Stimulated activated CD4-positive, alpha-beta T cell treated with anti-CD3 and anti-CD28 coated beads, Interleukin-15, amount 100 ng/mL, for 24 hours (primary cell): ENCODE results near the gene PIGU.

Experiments
- DNase-seq: peaks from one replicate; pipeline ENCODE4 v3.0.0-alpha.2; 2020

The PIGU gene

DNA sequence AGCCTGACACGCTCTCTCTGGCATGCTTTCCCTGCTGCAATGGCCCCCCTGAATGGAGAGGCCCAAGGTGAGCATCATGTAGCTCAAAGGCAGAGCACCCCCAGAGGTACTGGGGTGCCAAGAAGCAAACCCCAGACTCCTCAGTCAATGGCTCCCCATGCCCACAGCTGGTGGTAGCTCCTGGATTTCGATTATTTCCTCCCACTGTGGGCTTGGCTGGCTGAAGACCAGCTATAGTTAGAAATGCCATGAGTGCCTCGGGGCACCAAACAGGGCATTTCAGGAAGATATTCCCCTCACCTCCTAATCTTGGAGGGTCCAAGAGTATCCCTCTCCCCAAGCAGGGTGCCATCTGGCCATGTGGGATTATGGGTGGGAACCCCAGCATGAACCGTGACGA is 101.6 kb downstream of the PIGU start:
- DNase-seq: no peak

DNA sequence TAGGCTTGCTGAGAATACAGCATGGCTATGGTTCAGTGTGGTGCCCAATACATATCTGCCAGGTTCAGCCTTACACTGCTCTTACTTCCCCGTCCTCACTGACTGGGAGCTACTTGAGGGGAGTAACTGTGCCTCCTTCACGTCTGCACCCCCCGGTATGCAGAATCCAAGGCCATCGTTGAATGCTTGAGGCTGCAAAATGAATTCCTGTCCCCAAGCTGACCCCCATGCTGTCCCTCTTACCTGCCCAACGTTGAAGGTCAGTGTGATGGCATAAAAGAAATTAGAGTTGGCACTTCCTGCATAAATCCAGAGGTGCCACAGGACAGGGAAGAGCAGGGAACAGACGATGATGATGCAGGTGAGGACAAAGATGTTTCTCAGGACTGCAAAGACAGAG is 102.0 kb downstream of the PIGU start:
- no peak for DNase-seq

DNA sequence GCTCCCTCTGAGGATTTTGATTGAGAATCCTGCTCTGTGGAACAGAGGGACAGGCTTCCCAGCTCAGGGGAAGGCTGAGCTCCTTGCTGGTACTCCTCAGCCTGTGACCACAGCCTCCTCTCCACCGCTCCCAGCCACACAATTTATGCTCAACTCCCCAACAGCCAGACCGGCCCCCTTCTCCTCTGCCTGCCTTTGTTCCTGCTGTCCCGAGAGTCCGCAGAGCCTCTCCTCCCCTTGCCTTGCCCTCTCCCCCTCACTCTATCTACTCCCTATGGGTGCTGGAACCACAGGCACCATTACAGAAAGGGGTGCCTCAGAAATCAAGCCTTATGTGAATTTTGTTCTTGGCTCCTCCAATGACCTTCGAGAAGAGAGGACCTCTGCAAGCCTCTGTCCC is 102.5 kb downstream of the PIGU start:
- no peak for DNase-seq

DNA sequence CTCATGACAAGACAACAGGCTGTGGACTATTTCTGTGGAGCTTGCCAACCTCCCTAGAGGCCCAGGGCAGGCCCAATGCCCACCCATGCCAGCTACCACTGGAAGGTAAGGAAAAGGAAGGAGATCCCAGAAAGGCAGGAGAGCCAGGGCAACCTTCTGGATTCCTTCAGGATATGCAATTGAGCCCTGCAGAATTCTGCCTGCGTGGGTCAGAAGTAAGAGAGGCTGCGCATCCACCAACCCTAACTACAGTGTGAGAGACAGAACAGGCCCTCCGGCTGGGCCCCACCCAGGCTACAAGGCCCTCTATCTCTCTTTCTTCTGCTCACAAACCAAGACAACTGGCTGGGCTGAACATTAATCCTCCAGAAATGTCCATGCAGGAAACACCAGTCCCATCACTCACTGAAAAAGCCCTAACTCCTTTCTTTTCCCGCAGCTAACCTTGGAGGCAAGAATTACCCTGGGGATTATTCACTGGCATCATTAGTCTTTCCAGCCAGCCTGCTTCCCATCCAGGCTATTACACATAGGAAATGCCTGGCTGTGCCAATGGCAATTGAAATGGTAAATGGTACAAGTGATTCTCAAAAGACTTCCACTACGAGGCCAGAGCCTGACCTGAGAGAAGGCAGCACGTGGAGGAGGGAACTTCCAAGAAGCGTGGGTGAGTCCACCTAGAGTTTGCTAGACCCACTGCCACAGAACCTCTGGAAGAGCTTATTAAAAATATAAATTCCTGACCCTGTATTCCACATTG is 103.2 kb downstream of the PIGU start:
- no peak for DNase-seq

DNA sequence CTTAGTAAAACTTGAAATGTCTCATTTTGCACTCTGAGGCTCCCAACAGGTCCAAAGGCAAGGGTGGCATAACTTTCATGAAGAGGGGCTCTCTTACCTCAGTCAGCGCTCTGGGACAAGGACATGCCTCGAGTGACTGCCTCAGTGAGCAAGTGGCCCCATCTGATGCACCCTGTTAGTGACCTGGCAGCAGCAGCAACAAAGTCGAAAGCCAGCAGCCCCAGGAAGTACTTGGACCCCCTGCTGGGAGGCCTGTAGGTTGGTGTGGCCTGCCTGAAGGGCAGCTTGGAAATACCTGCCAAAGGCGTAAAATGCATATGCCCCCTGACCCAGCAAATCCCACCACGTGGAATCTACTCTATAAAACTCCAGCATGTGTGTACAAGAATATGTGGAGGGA is 105.1 kb downstream of the PIGU start:
- no peak for DNase-seq

DNA sequence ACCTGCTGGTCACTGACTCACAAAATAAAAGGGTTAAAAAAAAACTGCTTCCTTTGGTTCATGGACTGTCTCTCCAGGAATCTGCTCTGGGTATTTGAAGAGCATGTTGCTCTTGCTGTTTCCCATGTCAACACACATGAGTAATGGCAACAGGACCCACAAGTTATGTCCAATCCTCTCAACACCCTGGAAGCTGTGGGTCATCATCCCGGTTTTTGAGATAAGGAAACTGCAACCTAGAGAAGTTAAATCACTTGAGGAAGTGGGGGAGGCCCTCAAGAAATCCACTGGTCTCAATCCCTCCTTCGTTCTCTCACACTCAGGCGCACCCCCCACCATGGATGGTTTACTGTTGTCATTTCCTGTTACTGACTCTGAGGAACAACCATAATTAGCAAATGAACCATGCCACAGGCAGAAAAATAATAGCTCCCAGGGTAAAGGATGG is 106.0 kb downstream of the PIGU start:
- DNase-seq: peak; percentile 13

DNA sequence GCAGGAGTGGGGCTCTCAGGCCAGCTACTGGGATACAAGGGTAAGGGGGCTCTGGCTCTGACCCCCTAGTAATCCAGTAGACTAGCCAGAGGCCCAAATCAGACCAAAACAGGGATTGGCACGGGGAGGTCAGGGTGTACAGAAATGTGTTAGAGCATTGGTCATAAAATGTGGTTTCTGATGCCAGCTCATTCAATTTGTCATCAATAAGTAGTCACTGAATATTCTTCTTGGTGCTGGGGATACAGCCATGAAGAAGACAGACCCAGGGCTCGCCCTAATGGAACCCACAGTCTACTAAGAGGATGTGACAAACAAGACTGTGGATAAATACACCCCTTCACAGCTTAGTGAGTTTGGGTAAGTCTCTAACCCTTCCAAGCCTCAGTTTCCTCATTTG is 107.3 kb downstream of the PIGU start:
- no peak for DNase-seq

DNA sequence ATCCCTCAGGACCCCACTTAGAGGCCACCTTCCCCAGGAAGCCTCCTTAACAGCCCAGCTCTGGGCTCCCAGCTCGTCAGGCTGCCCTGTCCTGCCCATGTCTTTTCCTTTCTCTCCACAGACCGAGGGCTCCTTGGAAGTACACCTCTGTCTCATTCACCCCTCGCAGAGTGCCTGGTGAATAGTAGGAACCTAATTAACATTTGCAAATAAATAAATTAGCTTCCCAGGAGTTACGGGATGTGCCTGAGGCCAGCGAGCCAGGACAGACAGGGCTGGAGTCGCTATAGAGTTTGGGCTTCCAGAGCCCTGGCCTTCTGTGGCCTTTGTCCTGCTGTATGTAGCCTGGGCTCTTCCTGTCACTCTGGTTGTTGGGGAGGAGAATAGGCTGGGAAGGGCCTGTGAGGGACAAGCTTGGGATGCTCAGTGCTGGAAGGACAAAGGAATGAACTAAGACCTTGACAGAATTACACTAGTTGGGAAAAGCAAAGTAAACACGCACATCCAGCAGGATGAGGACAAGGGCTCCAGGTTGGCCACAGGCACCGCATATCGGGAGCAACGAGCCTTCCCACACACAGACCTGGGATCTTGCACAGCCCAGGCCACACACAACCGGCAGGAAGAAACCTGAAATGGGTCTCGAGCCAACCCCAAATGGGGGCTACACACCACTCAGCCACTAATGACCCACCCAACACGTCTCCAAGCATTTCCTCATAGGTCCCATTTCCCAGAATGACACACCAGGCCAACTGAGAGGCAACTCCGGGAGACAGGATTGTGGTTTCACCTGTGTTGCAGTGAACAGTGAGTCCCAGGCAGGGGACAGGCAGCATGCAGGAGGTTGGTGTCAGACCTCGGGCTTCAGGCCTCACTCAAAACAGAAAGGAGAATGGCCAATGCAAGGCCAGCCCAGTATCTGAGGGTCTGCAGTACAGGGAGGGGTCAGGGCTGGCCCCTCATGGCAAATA is 108.7 kb downstream of the PIGU start:
- DNase-seq: no peak

DNA sequence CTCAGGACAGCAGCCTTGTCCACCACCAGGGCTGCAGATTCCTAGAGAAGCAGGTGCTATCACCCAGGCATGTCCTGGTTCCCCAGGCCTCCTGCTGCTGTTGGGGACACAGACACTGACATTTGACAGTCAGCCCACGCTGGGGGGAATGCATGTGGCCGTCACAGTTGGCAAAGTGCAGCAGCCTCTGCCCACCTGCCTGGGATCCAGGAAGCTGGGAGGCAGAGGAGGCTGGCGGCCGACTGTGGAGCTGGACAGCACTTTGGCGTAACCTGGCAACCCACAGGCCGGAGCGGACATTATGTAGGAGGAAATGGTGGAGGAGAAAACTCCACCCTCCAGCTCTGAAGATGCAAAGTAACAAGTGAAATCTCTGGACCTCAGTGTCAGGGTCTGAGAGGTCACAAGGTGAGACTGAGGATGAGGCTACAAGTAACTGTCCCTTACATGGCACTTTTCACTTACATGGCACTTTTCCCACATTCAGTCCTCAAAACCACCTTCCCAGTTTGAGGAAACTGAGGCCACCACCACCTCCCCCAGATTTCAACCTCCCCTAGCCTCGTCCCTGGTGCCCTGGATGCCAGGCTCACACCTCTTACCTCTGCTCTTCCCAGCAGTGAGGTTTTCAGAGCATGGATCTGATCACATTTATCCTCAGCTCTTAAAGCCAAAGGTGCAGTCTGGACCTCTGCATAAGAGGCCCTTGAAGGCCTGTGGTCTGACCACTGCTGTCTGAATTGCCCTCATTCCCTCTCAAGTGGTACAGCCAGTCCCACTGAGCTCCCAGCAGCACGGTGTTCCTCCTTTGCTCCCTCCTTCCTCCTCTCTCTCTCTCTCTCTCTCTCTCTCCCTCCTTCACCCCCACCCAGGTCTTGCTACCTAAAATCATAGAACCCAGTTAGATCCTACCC is 109.7 kb downstream of the PIGU start:
- no peak for DNase-seq

DNA sequence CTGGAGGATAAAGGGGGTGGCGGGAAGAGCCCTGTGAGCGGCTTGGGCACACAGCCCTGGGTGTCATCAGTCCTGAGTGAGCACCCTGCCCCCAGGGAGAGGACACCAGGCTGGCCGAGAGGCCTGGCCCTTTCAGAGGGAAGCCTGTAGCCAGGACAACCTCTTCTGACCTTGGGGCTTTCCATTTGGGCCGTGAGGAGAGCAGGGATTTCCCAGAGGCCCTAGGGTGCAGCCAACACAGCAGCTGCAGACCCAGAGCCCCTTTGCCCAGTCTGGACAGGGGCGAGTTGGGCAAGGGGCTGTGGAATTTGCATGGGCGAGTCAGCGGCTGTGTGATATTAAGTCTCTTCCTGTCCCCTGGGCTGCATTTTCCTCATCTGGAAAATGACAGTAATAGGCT is 112.1 kb downstream of the PIGU start:
- DNase-seq: no peak

DNA sequence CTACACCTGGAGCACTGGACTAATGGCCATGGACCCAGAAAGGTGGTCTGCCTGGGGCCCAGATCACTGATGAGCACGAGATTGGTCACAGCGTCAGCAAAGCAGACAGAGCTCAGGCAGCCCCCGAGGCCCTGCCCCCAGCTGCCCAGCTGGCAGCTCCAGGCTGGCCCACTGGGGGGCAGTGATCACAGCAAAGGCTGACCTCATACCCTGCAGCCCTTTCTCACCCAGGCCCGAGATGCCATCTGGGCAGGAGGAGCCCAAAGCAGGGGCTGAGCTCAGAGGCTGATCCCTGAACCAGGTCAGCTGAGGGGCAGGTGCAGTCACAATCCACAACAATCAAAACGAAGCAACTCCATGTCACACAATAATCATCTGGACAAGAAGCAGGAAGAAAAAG is 114.3 kb downstream of the PIGU start:
- peak; percentile 18 for DNase-seq

DNA sequence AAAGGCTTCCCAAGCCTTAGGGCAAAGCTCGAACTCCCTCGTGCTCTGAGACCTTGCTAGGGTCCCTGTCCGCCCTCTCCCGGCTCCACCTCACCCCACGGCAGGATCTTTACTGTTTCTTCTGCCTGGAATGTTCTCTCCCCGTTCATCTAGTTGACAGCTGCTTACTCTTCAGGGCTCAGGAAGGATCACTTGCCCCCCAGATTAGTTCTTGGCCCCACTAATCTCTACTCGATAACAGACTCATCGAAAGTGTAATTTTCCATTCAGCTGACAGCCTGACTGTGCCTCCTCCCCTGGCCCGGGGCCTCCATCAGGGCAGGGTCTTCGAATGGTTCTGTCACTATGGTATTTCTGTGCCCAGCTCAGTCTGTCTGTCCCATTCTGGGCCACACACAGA is 115.2 kb downstream of the PIGU start:
- DNase-seq: no peak

DNA sequence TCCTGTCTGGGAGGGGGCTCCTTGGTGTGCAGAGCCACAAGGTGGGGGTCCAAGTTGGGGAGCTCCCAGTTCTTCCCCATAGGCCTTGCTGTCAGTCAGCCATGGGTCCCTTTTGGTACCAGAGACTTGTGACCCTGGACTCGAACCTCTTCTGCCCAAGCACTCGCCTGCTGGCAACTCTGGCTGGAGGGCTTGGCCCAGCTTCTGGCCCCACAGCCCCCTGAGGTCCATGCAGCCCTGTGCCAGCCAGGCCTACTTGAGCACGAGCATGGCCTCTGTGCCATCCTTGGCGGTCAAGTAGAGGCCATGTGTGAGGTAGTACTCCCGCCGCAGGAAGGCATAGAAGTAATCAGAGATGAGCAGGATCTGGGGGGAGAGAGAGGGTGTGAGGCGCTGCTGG is 116.3 kb downstream of the PIGU start:
- no peak for DNase-seq

DNA sequence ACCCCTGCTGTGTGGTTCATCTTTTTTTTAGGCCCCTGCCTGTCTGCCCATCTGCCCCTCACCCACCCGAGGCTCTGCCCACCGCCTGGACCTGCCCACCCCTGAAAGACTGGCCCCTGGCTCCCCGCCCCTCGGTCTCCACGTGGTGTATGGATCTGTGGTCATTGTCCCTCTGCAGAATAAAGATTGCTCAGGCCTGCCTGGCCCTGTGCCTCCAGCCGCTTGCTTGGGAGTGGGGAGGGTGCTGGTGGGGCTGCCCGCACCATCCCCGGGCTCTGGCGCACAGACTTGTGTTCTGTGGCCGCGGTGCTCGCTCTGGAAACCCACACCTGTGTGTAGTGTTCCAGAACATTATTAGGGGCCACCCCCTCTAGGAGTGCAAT is 116.8 kb downstream of the PIGU start:
- DNase-seq: no peak

DNA sequence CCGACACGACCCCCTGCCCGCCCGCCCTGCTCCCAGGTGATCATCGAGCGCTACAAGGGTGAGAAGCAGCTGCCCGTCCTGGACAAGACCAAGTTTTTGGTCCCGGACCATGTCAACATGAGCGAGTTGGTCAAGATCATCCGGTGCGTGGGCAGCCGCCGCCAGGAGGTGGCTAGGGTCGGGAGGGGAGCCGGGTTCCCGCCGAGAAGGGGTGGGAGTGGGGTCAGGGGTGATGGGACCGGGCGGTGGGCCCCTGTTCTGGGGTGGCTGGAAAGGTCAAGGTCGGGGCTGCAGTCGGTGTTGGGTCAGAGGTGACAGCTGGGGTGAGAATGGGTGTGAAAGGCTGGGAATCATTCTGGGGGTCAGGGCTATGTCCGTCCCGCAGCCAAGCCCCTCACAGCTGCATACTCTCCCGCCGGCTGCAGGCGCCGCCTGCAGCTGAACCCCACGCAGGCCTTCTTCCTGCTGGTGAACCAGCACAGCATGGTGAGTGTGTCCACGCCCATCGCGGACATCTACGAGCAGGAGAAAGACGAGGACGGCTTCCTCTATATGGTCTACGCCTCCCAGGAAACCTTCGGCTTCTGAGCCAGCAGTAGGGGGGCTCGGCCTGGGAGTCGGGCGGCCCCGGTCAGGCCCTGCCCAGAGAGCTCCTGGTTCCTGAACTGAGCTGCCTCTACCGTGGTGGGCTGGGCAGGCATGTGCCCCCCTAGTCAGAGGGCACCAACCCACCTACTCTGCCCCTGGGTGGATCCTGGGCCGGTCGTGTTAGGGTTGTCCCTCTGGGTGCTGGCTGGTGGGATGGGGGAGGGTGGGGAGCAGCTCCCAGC is 117.4 kb downstream of the PIGU start:
- peak; percentile 17 for DNase-seq

DNA sequence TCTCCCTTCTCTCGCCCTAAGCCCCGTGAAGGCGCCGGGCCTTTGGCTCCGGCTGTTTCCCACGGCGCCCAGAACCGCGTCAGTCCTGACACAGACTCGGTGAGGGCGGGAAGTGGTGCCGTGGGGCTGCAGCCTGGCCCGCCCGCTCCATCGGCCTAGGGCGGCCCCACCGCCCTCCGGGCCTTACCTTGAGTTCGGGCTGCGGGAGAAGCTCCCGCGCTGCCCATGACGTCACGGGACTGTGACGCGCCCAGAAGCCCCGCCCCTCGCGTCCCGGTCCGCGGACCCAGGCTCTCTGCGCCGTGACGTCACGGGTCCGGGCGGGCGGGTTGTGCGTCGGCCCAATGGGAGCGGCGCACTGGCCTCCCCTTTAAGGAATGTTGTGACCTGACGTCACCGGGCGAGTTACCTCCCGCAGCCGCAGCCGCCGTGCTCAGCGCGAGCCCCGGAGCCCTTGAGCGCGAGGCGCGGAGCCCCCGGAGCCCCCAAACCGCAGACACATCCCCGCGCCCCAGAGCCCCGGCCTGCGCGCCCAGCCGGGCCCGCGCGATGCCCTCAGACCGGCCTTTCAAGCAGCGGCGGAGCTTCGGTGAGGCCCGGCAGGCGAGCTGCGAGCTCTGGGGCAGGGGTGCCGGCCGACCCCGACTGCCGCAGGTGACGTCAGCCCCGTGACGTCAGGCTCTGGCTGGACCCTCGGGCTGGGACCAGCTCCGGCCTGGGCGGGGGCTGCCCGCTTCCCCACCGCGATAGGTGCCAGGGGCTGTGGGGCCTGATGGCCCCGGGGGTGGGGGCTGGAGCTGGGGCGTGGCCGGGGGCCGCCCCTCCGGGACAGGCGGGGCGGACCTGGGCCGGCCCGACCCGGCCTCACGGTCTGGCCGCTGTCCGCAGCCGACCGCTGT is 118.3 kb downstream of the PIGU start, which contains the start of gene MAP1LC3A:
Gene MAP1LC3A (plus strand): TSS at position 399 of the 899 bp plus-strand sequence. CDS start 151 bp downstream, at position 550.
- DNase-seq: peak; percentile 92

DNA sequence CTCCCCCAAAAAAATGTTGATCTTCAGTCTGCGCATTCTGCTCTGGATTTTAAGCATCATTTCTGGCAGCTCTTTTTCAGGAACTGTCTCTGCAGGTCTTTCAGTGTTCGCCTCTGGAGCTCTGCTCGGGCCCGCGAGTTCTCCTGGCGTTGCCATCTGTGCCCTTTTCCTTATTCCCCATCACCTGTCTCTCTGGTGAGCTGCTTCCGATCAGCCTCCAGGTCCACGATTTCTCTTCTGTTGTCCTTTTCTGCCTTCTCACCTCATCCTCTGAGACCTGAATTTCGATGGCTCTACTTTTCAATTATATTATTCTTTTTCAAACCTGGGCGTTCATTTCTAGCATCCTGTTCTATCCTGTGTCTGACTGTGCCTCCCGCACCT is 119.0 kb downstream of the PIGU start:
- DNase-seq: no peak

DNA sequence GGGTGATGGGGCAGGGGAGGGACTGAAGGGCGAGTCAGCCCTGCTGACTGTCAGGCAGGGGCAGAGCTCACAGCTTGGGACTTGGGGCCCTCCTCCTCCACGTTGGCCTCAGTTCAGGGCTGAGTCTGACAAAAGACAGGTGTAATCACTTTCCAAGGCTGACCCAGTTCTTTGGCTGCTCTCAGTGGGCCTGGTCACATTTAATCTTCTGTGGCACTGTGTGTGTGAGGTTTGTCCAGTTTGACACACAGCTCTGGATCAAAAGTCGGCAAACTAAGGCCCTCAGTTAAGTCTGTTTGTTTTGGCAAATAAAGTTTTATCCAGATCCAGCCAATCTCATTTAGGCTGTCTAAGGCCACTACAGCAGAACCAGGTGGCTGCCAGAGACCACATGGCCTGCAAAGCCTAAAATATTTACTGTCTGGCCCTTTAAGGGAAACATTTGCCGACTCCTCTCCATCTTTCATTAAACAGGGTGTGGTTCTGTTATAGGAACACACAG is 123.5 kb downstream of the PIGU start:
- DNase-seq: no peak

DNA sequence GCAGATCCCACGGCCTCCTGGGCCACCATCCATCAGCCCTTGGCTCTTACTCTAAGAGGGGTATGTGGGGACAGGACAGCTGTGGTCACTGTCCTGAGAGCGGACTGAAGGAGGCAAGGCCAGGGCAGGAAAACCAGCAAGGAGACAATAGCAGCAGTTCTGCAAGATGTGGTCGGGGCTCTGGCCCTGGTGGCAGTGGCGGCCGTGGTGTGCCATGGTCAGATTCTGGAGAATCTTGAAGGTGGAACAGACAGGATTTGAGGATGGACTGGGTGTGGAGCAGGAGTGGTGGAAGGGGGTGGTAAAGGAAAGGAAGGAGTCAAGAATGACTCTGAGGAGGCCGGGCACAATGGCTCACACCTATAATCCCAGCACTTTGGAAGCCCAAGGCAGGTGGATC is 124.3 kb downstream of the PIGU start:
- DNase-seq: no peak

DNA sequence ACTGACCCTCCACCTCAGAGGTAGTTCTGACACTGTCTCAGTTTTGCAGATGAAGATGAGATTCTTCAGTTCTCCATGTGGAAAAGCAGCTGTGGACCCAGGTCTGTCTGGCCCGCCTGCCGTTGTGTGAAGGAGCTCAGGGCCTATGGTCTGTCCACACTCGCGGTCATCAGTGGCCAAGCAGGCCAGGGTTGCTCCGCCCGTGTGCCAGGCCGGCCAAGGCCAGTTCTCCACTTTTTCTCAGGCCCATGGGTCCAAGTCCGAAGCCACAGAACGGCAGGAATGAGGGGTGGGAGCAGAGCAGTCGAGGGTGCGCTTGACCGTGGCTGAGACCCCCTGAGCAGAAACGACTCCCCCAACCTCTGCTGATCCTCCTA is 127.0 kb downstream of the PIGU start:
- no peak for DNase-seq
